SK-N-MC (cell line): Measurements from ENCODE around the gene ZMPSTE24.

Experiments used
- DNase-seq: peaks from one replicate; pipeline ENCODE4 v3.0.0-alpha.2; 2011; ENCODE audit warnings: low read depth, low spot score
- H3K27ac ChIP-seq: fragments of 200-600 bp; sonication (generic); 2 replicates; pipeline ENCODE4 v1.5.1; 2016; ENCODE audit warnings: mixed run types
- H3K36me3 ChIP-seq: fragments of 200-600 bp; sonication (generic); 2 replicates; pipeline ENCODE4 v1.6.1; 2017; ENCODE audit warnings: antibody characterized with exemption, low read length, mixed read lengths; ENCODE audit not compliant: insufficient read depth
- H3K4me3 ChIP-seq: fragments of 200-600 bp; sonication (generic); 2 replicates; pipeline ENCODE4 v1.5.1; 2016
- H3K9ac ChIP-seq: fragments of 200-600 bp; sonication (generic); 2 replicates; pipeline ENCODE4 v1.8.0; 2017; ENCODE audit warnings: mixed run types, mixed read lengths; ENCODE audit not compliant: insufficient read length
- H3K9me3 ChIP-seq: fragments of 200-600 bp; sonication (generic); 2 replicates; pipeline ENCODE4 v1.6.1; 2017; ENCODE audit warnings: low read depth, mild to moderate bottlenecking, antibody characterized with exemption, low read length, moderate library complexity, mixed read lengths
- EZH2 ChIP-seq: fragments of 200-600 bp; sonication (generic); IDR thresholded peaks from one replicate; pipeline ENCODE4 v1.6.1; 2017; ENCODE audit warnings: antibody characterized with exemption
- FOXP2 ChIP-seq: optimal IDR thresholded peaks from 2 replicates; pipeline ENCODE3; 2011; ENCODE audit warnings: mild to moderate bottlenecking, moderate library complexity; ENCODE audit not compliant: insufficient read depth; ENCODE audit errors: extremely low read length, control extremely low read depth
- POLR2AphosphoS5 ChIP-seq: IDR thresholded peaks from 2 replicates; pipeline ENCODE4 v1.6.1; 2012; ENCODE audit warnings: mild to moderate bottlenecking, low read depth, low read length, borderline replicate concordance

The ZMPSTE24 gene

GRCh38 chr1:40240390-40240789 lies 17.6 kb upstream of the ZMPSTE24 start:
- H3K4me3 ChIP-seq = no peak overlapping the region
- H3K27ac ChIP-seq = no peak overlapping the region
- no peak overlapping the region for H3K9ac ChIP-seq
- DNase-seq = no peak
- H3K36me3 ChIP-seq = peaks cover 32% of the 10 kb centered on the region
- H3K9me3 ChIP-seq = no peaks in the 10 kb centered on the region
- TF ChIP-seq FOXP2 (no peak), EZH2 (no peak), POLR2AphosphoS5 (no peak)

GRCh38 chr1:40241362-40241761 lies 16.7 kb upstream of the ZMPSTE24 start:
- Histone ChIP-seq H3K36me3 (peaks cover 23% of the 10 kb centered on the region), H3K9me3 (no peaks in the 10 kb centered on the region), H3K9ac (no peak overlapping the region), H3K27ac (no peak overlapping the region), H3K4me3 (no peak overlapping the region)
- DNase-seq = no peak
- TF ChIP-seq EZH2 = no peak
- TF ChIP-seq POLR2AphosphoS5 = no peak
- TF ChIP-seq FOXP2 = no peak

- Histone ChIP-seq H3K36me3 (peaks cover 3% of the 10 kb centered on the region), H3K27ac (no peak overlapping the region)
These were observed 14.7 kb upstream of the ZMPSTE24 start for GRCh38 chr1:40243351-40243750.

GRCh38 chr1:40244138-40244744 lies 13.8 kb upstream of the ZMPSTE24 start:
- no peak for DNase-seq
- TF ChIP-seq POLR2AphosphoS5 = no peak
- no peak for TF ChIP-seq EZH2
- TF ChIP-seq FOXP2 = no peak
- no peaks in the 10 kb centered on the region; the same call in 1 of the 2 replicates for H3K36me3 ChIP-seq
- H3K4me3 ChIP-seq = no peak overlapping the region
- H3K9ac ChIP-seq = no peak overlapping the region
- H3K9me3 ChIP-seq = no peaks in the 10 kb centered on the region
- no peak overlapping the region for H3K27ac ChIP-seq

More at GRCh38 chr1:40243351-40243750, 14.7 kb upstream of the ZMPSTE24 start:
- TF ChIP-seq FOXP2 (no peak), EZH2 (no peak), POLR2AphosphoS5 (no peak)
- Histone ChIP-seq H3K9me3 (no peaks in the 10 kb centered on the region), H3K4me3 (no peak overlapping the region), H3K9ac (no peak overlapping the region)
- DNase-seq = no peak

- no peak for DNase-seq
- Histone ChIP-seq H3K9me3 (no peaks in the 10 kb centered on the region), H3K4me3 (no peak overlapping the region), H3K36me3 (no peaks in the 10 kb centered on the region), H3K27ac (no peak overlapping the region), H3K9ac (no peak overlapping the region)
- TF ChIP-seq POLR2AphosphoS5 (no peak), EZH2 (no peak), FOXP2 (no peak)
These were observed 12.3 kb upstream of the ZMPSTE24 start for GRCh38 chr1:40245686-40246085.

- TF ChIP-seq POLR2AphosphoS5 = no peak
- no peak for TF ChIP-seq EZH2
- TF ChIP-seq FOXP2 = no peak
- no peak for DNase-seq
These were observed 10.4 kb upstream of the ZMPSTE24 start, which contains the start of gene TMCO2 for GRCh38 chr1:40247655-40248054. Gene TMCO2 (plus strand): TSS chr1:40247937. CDS start chr1:40247994, 57 bp downstream.

GRCh38 chr1:40248412-40248811 lies 9.6 kb upstream of the ZMPSTE24 start:
- no peaks in the 10 kb centered on the region for H3K36me3 ChIP-seq
- no peak overlapping the region for H3K27ac ChIP-seq
- H3K9me3 ChIP-seq = no peaks in the 10 kb centered on the region
- no peak for DNase-seq
- no peak overlapping the region for H3K4me3 ChIP-seq
- no peak for TF ChIP-seq EZH2
- TF ChIP-seq POLR2AphosphoS5 = no peak
- TF ChIP-seq FOXP2 = no peak
- no peak overlapping the region for H3K9ac ChIP-seq

More at GRCh38 chr1:40247655-40248054, 10.4 kb upstream of the ZMPSTE24 start, which contains the start of gene TMCO2:
- H3K9ac ChIP-seq = no peak within 1 kb of the TSS
- H3K36me3 ChIP-seq = no peaks in the 10 kb centered on the region
- no peak within 1 kb of the TSS for H3K4me3 ChIP-seq
- H3K9me3 ChIP-seq = no peaks in the 10 kb centered on the region
- H3K27ac ChIP-seq = no peak within 1 kb of the TSS

- TF ChIP-seq POLR2AphosphoS5 (no peak), EZH2 (no peak), FOXP2 (no peak)
- Histone ChIP-seq H3K9ac (no peak overlapping the region), H3K27ac (no peak overlapping the region), H3K4me3 (no peak overlapping the region), H3K36me3 (no peaks in the 10 kb centered on the region), H3K9me3 (no peaks in the 10 kb centered on the region)
- no peak for DNase-seq
These were observed 6.6 kb upstream of the ZMPSTE24 start for GRCh38 chr1:40251456-40251855.

GRCh38 chr1:40252601-40253000 lies 5.4 kb upstream of the ZMPSTE24 start:
- H3K36me3 ChIP-seq = no peaks in the 10 kb centered on the region
- no peak overlapping the region for H3K4me3 ChIP-seq
- no peak overlapping the region for H3K27ac ChIP-seq
- no peak for TF ChIP-seq EZH2
- no peak for TF ChIP-seq POLR2AphosphoS5
- no peak for TF ChIP-seq FOXP2
- no peak for DNase-seq
- H3K9me3 ChIP-seq = no peaks in the 10 kb centered on the region
- no peak overlapping the region for H3K9ac ChIP-seq
